Measurements from ENCODE around the gene MYO1D. TPM values are rescaled to one million over a fixed set of nuclear protein-coding genes. Genes with fewer than 3 reads are reported as not detected.
"Not testable (repeated sequence)": the region's sequence is repeated elsewhere in the genome, so short reads cannot be mapped to it uniquely, and the experiment has no call there.

Gene MYO1D
- total RNA-seq, 4 donors from 2014 or later, result 70.5 to 92.3 (median 72.7) TPM

- Histone ChIP-seq H3K4me1 (no peaks in the 10 kb centered on the region), H3K27me3 (no peaks in the 10 kb centered on the region), H3K27ac (no peak overlapping the region), H3K9me3 (no peaks in the 10 kb centered on the region), H3K4me3 (no peak overlapping the region), H3K36me3 (peaks cover 26% of the 10 kb centered on the region)
- WGBS, result 94% methylated on average over 5 of the region's 5 CpGs
- no peak for DNase-seq (ENCODE audit: low spot score in 2 of 2)
- TF ChIP-seq POLR2A (IDR thresholded peaks at IDR 0.05) (no peak), POLR2AphosphoS5 (IDR thresholded peaks at IDR 0.05) (no peak), EP300 (IDR thresholded peaks at IDR 0.05) (no peak), CTCF (IDR thresholded peaks at IDR 0.05) (no peak)
Measured at GRCh38 chr17:32720671-32721070, 156.3 kb downstream of the MYO1D start.

- no peaks in the 10 kb centered on the region for H3K9me3 ChIP-seq
- TF ChIP-seq CTCF (IDR thresholded peaks at IDR 0.05), result no peak
- no peak for TF ChIP-seq POLR2A (IDR thresholded peaks at IDR 0.05)
- TF ChIP-seq POLR2AphosphoS5 (IDR thresholded peaks at IDR 0.05), result no peak
- TF ChIP-seq EP300 (IDR thresholded peaks at IDR 0.05), result no peak
- 96% methylated on average over 1 of the region's 1 CpG for WGBS
- no peaks in the 10 kb centered on the region for H3K4me1 ChIP-seq
- H3K27me3 ChIP-seq, result no peaks in the 10 kb centered on the region
- H3K27ac ChIP-seq, result no peak overlapping the region
- peaks cover 18% of the 10 kb centered on the region for H3K36me3 ChIP-seq
- H3K4me3 ChIP-seq, result no peak overlapping the region
- DNase-seq (ENCODE audit: low spot score in 2 of 2), result no peak
Measured at GRCh38 chr17:32719689-32720088, 157.2 kb downstream of the MYO1D start.

GRCh38 chr17:32714922-32715321, 162.0 kb downstream of the MYO1D start:
- H3K9me3 ChIP-seq, result not testable (repeated sequence)

GRCh38 chr17:32714206-32714605, 162.7 kb downstream of the MYO1D start:
- not testable (repeated sequence) for DNase-seq (ENCODE audit: low spot score in 2 of 2); H3K9me3 ChIP-seq; H3K27me3 ChIP-seq; H3K4me3 ChIP-seq; H3K4me1 ChIP-seq; H3K27ac ChIP-seq
- H3K36me3 ChIP-seq, result peaks cover 16% of the 10 kb centered on the region
- WGBS, result 90% methylated on average over 3 of the region's 3 CpGs

More at GRCh38 chr17:32714922-32715321, 162.0 kb downstream of the MYO1D start:
- DNase-seq (ENCODE audit: low spot score in 2 of 2); H3K27ac ChIP-seq; H3K4me1 ChIP-seq; H3K27me3 ChIP-seq; H3K4me3 ChIP-seq: not testable (repeated sequence)
- H3K36me3 ChIP-seq, result peaks cover 16% of the 10 kb centered on the region
- 90% methylated on average over 3 of the region's 3 CpGs for WGBS

GRCh38 chr17:32713081-32713480, 163.8 kb downstream of the MYO1D start:
- H3K27ac ChIP-seq, result no peak overlapping the region
- no peak overlapping the region for H3K4me3 ChIP-seq
- H3K4me1 ChIP-seq, result no peaks in the 10 kb centered on the region
- no peaks in the 10 kb centered on the region for H3K27me3 ChIP-seq
- H3K9me3 ChIP-seq, result no peaks in the 10 kb centered on the region
- TF ChIP-seq CTCF (IDR thresholded peaks at IDR 0.05) (no peak), EP300 (IDR thresholded peaks at IDR 0.05) (no peak), POLR2A (IDR thresholded peaks at IDR 0.05) (no peak), POLR2AphosphoS5 (IDR thresholded peaks at IDR 0.05) (no peak)
- DNase-seq (ENCODE audit: low spot score in 2 of 2), result no peak
- H3K36me3 ChIP-seq, result peaks cover 16% of the 10 kb centered on the region

GRCh38 chr17:32709562-32709961, 167.4 kb downstream of the MYO1D start:
- no peaks in the 10 kb centered on the region for H3K9me3 ChIP-seq
- no peaks in the 10 kb centered on the region for H3K4me1 ChIP-seq
- TF ChIP-seq EP300 (IDR thresholded peaks at IDR 0.05) (no peak), POLR2A (IDR thresholded peaks at IDR 0.05) (no peak), CTCF (IDR thresholded peaks at IDR 0.05) (no peak), POLR2AphosphoS5 (IDR thresholded peaks at IDR 0.05) (no peak)
- no peaks in the 10 kb centered on the region for H3K27me3 ChIP-seq
- no peak for DNase-seq (ENCODE audit: low spot score in 2 of 2)
- peaks cover 12% of the 10 kb centered on the region for H3K36me3 ChIP-seq
- no peak overlapping the region for H3K4me3 ChIP-seq
- H3K27ac ChIP-seq, result no peak overlapping the region

Measured in suprapubic skin (tissue), 4 donors.